IMR-90 (cell line): ENCODE measurements around the gene LNP1. TPM values are rescaled to one million over a fixed set of nuclear protein-coding genes. Genes with fewer than 3 reads are reported as not detected.

ENCODE experiments used
- ATAC-seq: fragments of 200-7000 bp; cut with Tn5 transposase; 2 replicates; pipeline ENCODE4 v1.9.1; 2020; ENCODE audit warnings: low read depth, mild to moderate bottlenecking, moderate library complexity
- BruUV-seq: library from RNA; stranded (reverse); fragments of 400-500 nt; replicated peaks from 2 replicates; lab custom pipeline; 2021; lab: Mats Ljungman, UMichigan
- CTCF ChIA-PET: fragments of 300-600 bp; formaldehyde crosslinking; extraction: SDS; loops from one replicate; lab custom pipeline; 2021; ENCODE audit warnings: antibody characterized with exemption; lab: Yijun Ruan, JAX
- POLR2A ChIA-PET: fragments of 300-600 bp; sonication (Branson Sonifier 250); formaldehyde crosslinking; loops from one replicate; lab custom pipeline; 2022; ENCODE audit warnings: antibody characterized with exemption; ENCODE audit not compliant: unreplicated experiment; lab: Charles Lee
- DNase-seq: peaks from one replicate; pipeline ENCODE4 v3.0.0; 2013
- H2AFZ ChIP-seq: replicated peaks from 2 replicates; pipeline ENCODE3; 2013; ENCODE audit warnings: low read length, mild to moderate bottlenecking; ENCODE audit not compliant: poor library complexity
- H2AK5ac ChIP-seq: 2 replicates; pipeline ENCODE4 v1.6.1; 2013; ENCODE audit warnings: low read depth, low read length, inconsistent platforms
- H2AK9ac ChIP-seq: replicated peaks from 2 replicates; pipeline ENCODE3; 2013; ENCODE audit warnings: mild to moderate bottlenecking, low read depth, low read length, moderate library complexity; ENCODE audit not compliant: poor library complexity
- H2BK120ac ChIP-seq: 2 replicates; pipeline ENCODE4 v1.6.1; 2013; ENCODE audit warnings: low read depth, low read length, inconsistent platforms
- H2BK15ac ChIP-seq: 3 replicates; pipeline ENCODE4 v1.6.1; 2013; ENCODE audit warnings: low read depth, low read length, inconsistent platforms
- H2BK20ac ChIP-seq: 2 replicates; pipeline ENCODE4 v1.6.1; 2013; ENCODE audit warnings: low read depth, mild to moderate bottlenecking, inconsistent platforms, low read length, moderate library complexity
- H2BK5ac ChIP-seq: 2 replicates; pipeline ENCODE4 v1.6.1; 2013; ENCODE audit warnings: mild to moderate bottlenecking, low read depth, low read length, inconsistent platforms; ENCODE audit not compliant: poor library complexity, severe bottlenecking
- H3K14ac ChIP-seq: replicated peaks from 2 replicates; pipeline ENCODE4 v1.6.1; 2013; ENCODE audit warnings: low read depth, low read length, inconsistent platforms
- H3K18ac ChIP-seq: 2 replicates; pipeline ENCODE4 v1.6.1; 2013; ENCODE audit warnings: low read depth, low read length, control low read depth
- H3K23ac ChIP-seq: 2 replicates; pipeline ENCODE4 v1.6.1; 2013; ENCODE audit warnings: low read depth, low read length, inconsistent platforms
- H3K27ac ChIP-seq: 2 replicates; pipeline ENCODE4 v1.5.1; 2013; ENCODE audit warnings: mild to moderate bottlenecking, control low read depth, low read length; ENCODE audit not compliant: insufficient read depth
- H3K27me3 ChIP-seq: 2 replicates; pipeline ENCODE4 v1.6.1; 2013; ENCODE audit warnings: low read length; ENCODE audit not compliant: control insufficient read depth, insufficient read depth
- H3K36me3 ChIP-seq: 2 replicates; pipeline ENCODE4 v1.6.1; 2013; ENCODE audit warnings: low read length, mixed read lengths; ENCODE audit not compliant: control insufficient read depth, insufficient read depth
- H3K4ac ChIP-seq: 2 replicates; pipeline ENCODE4 v1.6.1; 2013; ENCODE audit warnings: low read depth, low read length, inconsistent platforms
- H3K4me1 ChIP-seq: 2 replicates; pipeline ENCODE4 v1.6.1; 2013; ENCODE audit warnings: low read length, mixed read lengths; ENCODE audit not compliant: control insufficient read depth, insufficient read depth
- H3K4me2 ChIP-seq: 2 replicates; pipeline ENCODE4 v1.6.1; 2013; ENCODE audit warnings: low read depth, mild to moderate bottlenecking, control low read depth, low read length, moderate library complexity
- H3K4me3 ChIP-seq: 2 replicates; pipeline ENCODE4 v1.5.1; 2013; ENCODE audit warnings: low read depth, mild to moderate bottlenecking, control low read depth, low read length, moderate library complexity; ENCODE audit not compliant: insufficient read depth
- H3K56ac ChIP-seq: 2 replicates; pipeline ENCODE4 v1.6.1; 2013; ENCODE audit warnings: low read length, inconsistent platforms; ENCODE audit not compliant: insufficient read depth; ENCODE audit errors: extremely low read depth
- H3K79me1 ChIP-seq, 2 experiments: 2 replicates each; pipeline ENCODE4 v1.6.1; 2013; ENCODE audit warnings: low read length in 2 of 2, inconsistent platforms in 1 of 2, low read depth in 1 of 2
- H3K9ac ChIP-seq: 2 replicates; pipeline ENCODE4 v1.6.1; 2013; ENCODE audit warnings: low read depth, low read length, control low read depth
- H3K9me1 ChIP-seq: 2 replicates; pipeline ENCODE4 v1.6.1; 2013; ENCODE audit warnings: low read length, inconsistent platforms; ENCODE audit not compliant: insufficient read depth
- H3K9me3 ChIP-seq: 2 replicates; pipeline ENCODE4 v1.6.1; 2013; ENCODE audit warnings: low read length; ENCODE audit not compliant: control insufficient read depth, insufficient read depth
- H4K20me1 ChIP-seq: 2 replicates; pipeline ENCODE4 v1.6.1; 2013; ENCODE audit warnings: low read length, inconsistent platforms; ENCODE audit not compliant: insufficient read depth
- H4K5ac ChIP-seq: 2 replicates; pipeline ENCODE4 v1.6.1; 2013; ENCODE audit warnings: mild to moderate bottlenecking, low read depth, low read length, control low read depth
- H4K8ac ChIP-seq, 2 experiments: 2 replicates each; pipeline ENCODE4 v1.6.1; 2013; ENCODE audit warnings: low read depth in 2 of 2, low read length in 2 of 2, control low read depth in 1 of 2, inconsistent platforms in 1 of 2
- H4K91ac ChIP-seq: 2 replicates; pipeline ENCODE4 v1.6.1; 2013; ENCODE audit warnings: low read depth, low read length, inconsistent platforms; ENCODE audit not compliant: insufficient read depth
- BHLHE40 ChIP-seq: fragments of 150-350 bp; IDR thresholded peaks from 2 replicates; pipeline ENCODE4 v1.6.1; 2016; ENCODE audit warnings: mild to moderate bottlenecking, low read depth, low read length
- CEBPB ChIP-seq: IDR thresholded peaks from 2 replicates; pipeline ENCODE4 v1.6.1; 2012; ENCODE audit warnings: low read depth, low read length, improper control_type of control experiment
- CHD1 ChIP-seq: IDR thresholded peaks from 2 replicates; pipeline ENCODE4 v1.6.1; 2012; ENCODE audit warnings: low read depth, low read length, improper control_type of control experiment
- CTCF ChIP-seq: conservative IDR thresholded peaks from 2 replicates; pipeline ENCODE4 v1.5.1; 2012; ENCODE audit warnings: mild to moderate bottlenecking, low read depth, low read length, improper control_type of control experiment
- ELK1 ChIP-seq: fragments of 150-350 bp; IDR thresholded peaks from 2 replicates; pipeline ENCODE4 v1.6.1; 2016; ENCODE audit warnings: low read depth, mild to moderate bottlenecking, low read length, moderate library complexity, borderline replicate concordance
- FOS ChIP-seq: fragments of 150-350 bp; IDR thresholded peaks from 2 replicates; pipeline ENCODE4 v1.6.1; 2016; ENCODE audit warnings: low read depth, low read length
- MAFK ChIP-seq: IDR thresholded peaks from 2 replicates; pipeline ENCODE4 v1.6.1; 2012; ENCODE audit warnings: low read depth, low read length, improper control_type of control experiment
- MAZ ChIP-seq: IDR thresholded peaks from 2 replicates; pipeline ENCODE4 v1.6.1; 2012; ENCODE audit warnings: low read depth, mild to moderate bottlenecking, low read length, improper control_type of control experiment, moderate library complexity, borderline replicate concordance
- MXI1 ChIP-seq: IDR thresholded peaks from 2 replicates; pipeline ENCODE4 v1.6.1; 2012; ENCODE audit warnings: low read depth, mild to moderate bottlenecking, low read length, moderate library complexity, borderline replicate concordance
- NFE2L2 ChIP-seq: fragments of 150-350 bp; IDR thresholded peaks from 2 replicates; pipeline ENCODE4 v1.6.1; 2016; ENCODE audit warnings: low read depth, mild to moderate bottlenecking, low read length
- POLR2A ChIP-seq: IDR thresholded peaks from 2 replicates; pipeline ENCODE4 v1.6.1; 2012; ENCODE audit warnings: mild to moderate bottlenecking, low read depth, low read length
- RAD21 ChIP-seq: IDR thresholded peaks from 2 replicates; pipeline ENCODE4 v1.6.1; 2012; ENCODE audit warnings: low read length, improper control_type of control experiment
- RCOR1 ChIP-seq: IDR thresholded peaks from 2 replicates; pipeline ENCODE4 v1.6.1; 2012; ENCODE audit warnings: mild to moderate bottlenecking, low read length, improper control_type of control experiment; ENCODE audit not compliant: insufficient replicate concordance
- RFX5 ChIP-seq: IDR thresholded peaks from 2 replicates; pipeline ENCODE4 v1.8.0; 2012; ENCODE audit warnings: low read depth, mild to moderate bottlenecking, low read length, moderate library complexity
- SMC3 ChIP-seq: fragments of 150-350 bp; IDR thresholded peaks from 2 replicates; pipeline ENCODE4 v1.6.1; 2016; ENCODE audit warnings: low read depth, mild to moderate bottlenecking, antibody characterized with exemption, low read length, moderate library complexity
- USF2 ChIP-seq: fragments of 150-350 bp; IDR thresholded peaks from 2 replicates; pipeline ENCODE4 v1.6.1; 2017; ENCODE audit warnings: mild to moderate bottlenecking, antibody characterized with exemption, low read length, low read depth
- WGBS, 2 experiments: methylation state at CpG; one replicate each; pipeline versions ENCODE4 v1.1.5 to v1.1.7; 2013; ENCODE audit warnings: missing lambda C conversion rate in 2 of 2; ENCODE audit not compliant: insufficient read length in 1 of 2; ENCODE audit errors: extremely low coverage in 2 of 2; 5-methylcytosine and 5-hydroxymethylcytosine counted together
- dilution Hi-C: fragments of 300-500 bp; cut with HindIII; formaldehyde crosslinking; loops from one replicate; pipeline ENCODE4 v1.14.3; 2018; ENCODE audit warnings: low sequenced_read_pairs; ENCODE audit not compliant: unreplicated experiment
- in situ Hi-C: fragments of 300-500 bp; cut with MboI; formaldehyde crosslinking; loops from 3 replicates; pipeline ENCODE4 v1.14.3; 2019; ENCODE audit warnings: low sequenced_read_pairs, inconsistent platforms, mixed read lengths
- intact Hi-C: fragments of 100-400 bp; cut with micrococcal nuclease; formaldehyde crosslinking; loops from 2 replicates; pipeline ENCODE4 v1.10.0; 2022
- polyA plus RNA-seq, 3 experiments: library from polyadenylated mRNA; depleted of rRNA; stranded (reverse); fragments of >200 nt; gene quantifications; 2 replicates each; pipeline ENCODE4 v1.2.3, GENCODE V29; 2012; ENCODE audit warnings: low replicate concordance in 1 of 3
- total RNA-seq: library from RNA; depleted of rRNA; stranded (reverse); fragments of >200 nt; gene quantifications from 2 replicates; pipeline ENCODE4 v1.2.3, GENCODE V29; 2012

The LNP1 gene
- total and polyA plus RNA-seq, 2 of the 4 experiments (the other 2 are of a cell fraction), result 2.2 to 2.4 TPM

GRCh38 chr3:100454677-100455076, 53.3 kb downstream of the LNP1 start:
- Histone ChIP-seq H3K4me3 (no peak overlapping the region), H4K8ac (no peak overlapping the region), H3K27ac (no peak overlapping the region), H3K9me3 (no peaks in the 10 kb centered on the region), H2BK120ac (no peak overlapping the region), H3K9ac (no peak overlapping the region), H4K5ac (no peak overlapping the region), H3K23ac (no peak overlapping the region), H3K4me1 (no peaks in the 10 kb centered on the region), H3K79me1 (no peaks in the 10 kb centered on the region), H3K18ac (no peak overlapping the region), H2AFZ (no peak overlapping the region), H4K20me1 (no peaks in the 10 kb centered on the region), H4K91ac (no peak overlapping the region), H3K27me3 (no peaks in the 10 kb centered on the region), H3K4me2 (no peak overlapping the region), H3K36me3 (no peaks in the 10 kb centered on the region), H2BK20ac (no peak overlapping the region), H3K4ac (no peak overlapping the region), H2BK5ac (no peak overlapping the region), H2BK15ac (no peak overlapping the region), H2AK9ac (no peak overlapping the region), H3K14ac (no peak overlapping the region), H3K9me1 (no peaks in the 10 kb centered on the region), H3K56ac (no peak overlapping the region), H2AK5ac (no peak overlapping the region)
- dilution Hi-C loops, result no loop called here
- ATAC-seq (no peak), DNase-seq (no peak)
- intact Hi-C loops, result no loop called here
- POLR2A ChIA-PET, result no interaction called here
- WGBS, 2 experiments, result no CpG with 5 or more reads among the region's 4 CpGs
- CTCF ChIA-PET, result no interaction called here
- TF ChIP-seq RFX5 (no peak), RAD21 (no peak), POLR2A (no peak), ELK1 (no peak), CEBPB (no peak), MXI1 (no peak), RCOR1 (no peak), CTCF (no peak), USF2 (no peak), FOS (no peak), BHLHE40 (no peak), SMC3 (no peak), CHD1 (no peak), MAZ (no peak), MAFK (no peak), NFE2L2 (no peak)
- in situ Hi-C loops, result no loop called here
- no TSS peak for BruUV-seq
